GM12801 (cell line): ENCODE results near the gene CLEC19A.

Experiments
- CTCF ChIP-seq: IDR thresholded peaks from one replicate; pipeline ENCODE4 v1.5.1; 2011; ENCODE audit warnings: control low read depth; ENCODE audit not compliant: insufficient read length; ENCODE audit errors: extremely low read depth

The CLEC19A gene

GRCh38 chr16:19346335-19346922 lies 60.9 kb downstream of the CLEC19A start:
- TF ChIP-seq CTCF, result no peak

- TF ChIP-seq CTCF, result no peak
These were observed 62.6 kb downstream of the CLEC19A start for GRCh38 chr16:19348125-19348524.

- TF ChIP-seq CTCF, result no peak
These were observed 63.2 kb downstream of the CLEC19A start for GRCh38 chr16:19348578-19349315.

- TF ChIP-seq CTCF, result no peak
These were observed 68.8 kb downstream of the CLEC19A start for GRCh38 chr16:19354371-19354770.

- no peak for TF ChIP-seq CTCF
These were observed 70.8 kb downstream of the CLEC19A start for GRCh38 chr16:19356024-19356952.

- no peak for TF ChIP-seq CTCF
These were observed 74.0 kb downstream of the CLEC19A start for GRCh38 chr16:19359556-19359955.
